Diencephalon (tissue), 1 donor: ENCODE measurements around the gene FNDC5. TPM values are rescaled to one million over a fixed set of nuclear protein-coding genes. Genes with fewer than 3 reads are reported as not detected.

Experiments
- total RNA-seq: library from RNA; depleted of rRNA; stranded (reverse); fragments of >200 nt; gene quantifications from one replicate; pipeline ENCODE4 v1.2.3, GENCODE V29; 2014

The FNDC5 gene
- total RNA-seq = 30.2 TPM

GRCh38 chr1:32870615-32871363 is at the start of gene FNDC5:
FNDC5 (minus strand) TSS chr1:32870912.

GRCh38 chr1:32900956-32901822 is 30.5 kb upstream of the FNDC5 start, which contains the start of gene TMEM54:
TMEM54 (minus strand) TSS chr1:32901389; CDS start chr1:32901238, 151 bp downstream.

DNA sequence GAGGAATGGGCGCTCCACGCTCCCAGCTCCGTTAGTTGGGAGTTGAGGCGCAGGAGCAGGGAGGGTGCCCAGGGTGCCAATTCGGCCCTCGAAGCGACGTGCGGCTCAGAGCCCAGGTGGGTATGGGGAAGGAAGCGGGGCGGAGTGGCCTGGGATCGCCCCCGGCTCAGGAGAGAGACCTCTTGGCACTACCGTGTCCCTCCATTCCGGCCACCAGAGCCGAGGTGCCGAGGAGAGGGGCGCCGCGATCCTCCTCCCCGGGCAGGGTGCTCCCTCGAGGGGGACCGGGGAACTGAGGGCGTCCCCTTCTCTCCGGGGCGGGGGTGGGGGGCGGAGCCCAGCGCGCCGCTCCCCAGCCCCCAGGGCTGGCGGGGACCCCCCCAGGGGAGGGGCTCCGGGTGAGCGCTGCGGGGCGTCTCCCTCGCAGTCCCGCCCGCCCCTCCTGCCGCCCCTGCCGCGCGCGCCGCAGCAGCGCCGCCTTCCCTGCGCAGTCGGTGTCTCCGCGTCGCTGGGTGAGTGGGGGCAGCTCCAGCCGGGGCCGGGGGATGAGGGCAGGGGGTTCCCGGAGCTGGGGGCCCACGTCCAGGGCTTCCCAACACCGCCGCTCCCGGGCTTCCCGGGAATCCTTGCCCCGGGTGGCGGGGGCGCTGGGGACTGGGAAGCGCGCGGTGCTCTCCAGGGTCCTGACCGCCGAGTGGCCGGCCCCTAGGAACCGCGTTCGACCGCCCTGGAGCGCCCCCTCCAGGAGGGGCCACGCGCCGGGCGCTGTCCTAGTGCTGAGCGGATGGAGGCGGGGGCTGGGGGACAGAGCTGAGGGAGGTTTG is 15.5 kb upstream of the FNDC5 start, which contains the start of gene HPCA:
TSS of gene HPCA (plus strand) at position 488 of the 824 bp plus-strand sequence. CDS start 2,408 bp downstream, outside the sequence.

DNA sequence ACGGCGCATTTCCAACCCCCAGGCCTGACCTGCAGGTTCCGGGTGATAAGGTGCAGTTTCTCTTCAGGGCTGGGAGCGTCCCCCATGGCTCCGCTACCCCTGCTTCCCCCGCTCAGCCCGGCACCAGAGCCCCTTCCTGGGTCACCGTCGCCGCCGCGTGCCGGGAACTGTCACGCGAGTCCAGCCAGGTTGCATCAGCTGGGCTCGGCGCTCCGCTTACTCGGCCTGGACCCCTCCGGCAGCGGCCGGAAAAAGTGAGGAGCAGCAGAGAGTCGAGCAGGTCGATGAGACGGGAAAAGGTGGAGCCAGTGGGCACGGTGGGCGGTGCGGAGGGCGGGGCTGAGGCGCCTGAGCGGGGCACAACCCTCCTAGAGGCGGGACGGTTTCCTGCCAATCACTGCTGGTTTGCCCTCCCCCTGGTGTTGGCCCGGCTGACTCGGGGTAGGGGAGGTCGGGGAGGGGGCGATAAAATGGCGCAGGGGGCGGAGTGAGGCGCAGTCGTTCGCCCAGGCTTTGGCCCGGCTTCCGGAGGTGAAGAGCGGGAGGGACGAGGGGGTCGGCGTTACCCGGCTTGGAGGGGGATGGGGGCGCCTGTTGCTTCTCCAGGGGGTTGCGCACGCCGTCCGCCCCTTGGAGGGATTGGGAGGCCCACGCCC is 53.4 kb downstream of the FNDC5 start, which contains the start of the genes S100PBP and YARS1:
TSS of gene S100PBP (plus strand) at position 495 of the 656 bp plus-strand sequence. CDS start 8,447 bp downstream, outside the sequence.
TSS of gene YARS1 (minus strand) at position 200 of the 656 bp plus-strand sequence. CDS start at position 86, 114 bp downstream.

Other genes with a start within 250 kb of the FNDC5 start
- 32.3 TPM for gene ZBTB8OS, start 220.4 kb downstream of the FNDC5 start, total RNA-seq
- gene RBBP4, start 219.7 kb downstream of the FNDC5 start, total RNA-seq = 142 TPM
- 7.8 TPM for gene SYNC, start 168.1 kb downstream of the FNDC5 start, total RNA-seq
- 56.5 TPM for gene YARS1, start 53.6 kb downstream of the FNDC5 start, total RNA-seq
- 59.3 TPM for gene S100PBP, start 53.3 kb downstream of the FNDC5 start, total RNA-seq
- 83.5 TPM for gene HPCA, start 15.6 kb upstream of the FNDC5 start, total RNA-seq
- gene TMEM54, start 30.5 kb upstream of the FNDC5 start, total RNA-seq = 4.4 TPM
- 41.3 TPM for gene RNF19B, start 93.9 kb upstream of the FNDC5 start, total RNA-seq
- 46.8 TPM for gene AK2, start 166.0 kb upstream of the FNDC5 start, total RNA-seq
- gene AZIN2, start 210.2 kb upstream of the FNDC5 start, total RNA-seq = 14.1 TPM